Effector memory CD4-positive, alpha-beta T cell (primary cell): ENCODE data around the gene KLHL26.

Experiments used
- DNase-seq, 3 donors: peaks; one replicate each; pipeline ENCODE4 v3.0.0-alpha.2; 2020
- H3K27ac ChIP-seq: 2 replicates; pipeline ENCODE4 v1.7.0; 2013; ENCODE audit warnings: mild to moderate bottlenecking, low read length, moderate library complexity; ENCODE audit not compliant: insufficient read depth, poor library complexity, severe bottlenecking
- H3K27me3 ChIP-seq: replicated peaks from 2 replicates; pipeline ENCODE4 v1.7.0; 2013; ENCODE audit warnings: mild to moderate bottlenecking, low read length; ENCODE audit not compliant: insufficient read depth, control insufficient read depth, poor library complexity, severe bottlenecking
- H3K36me3 ChIP-seq: 2 replicates; pipeline ENCODE4 v1.7.0; 2013; ENCODE audit warnings: mild to moderate bottlenecking, low read length, moderate library complexity; ENCODE audit not compliant: control insufficient read depth, insufficient read depth
- H3K4me1 ChIP-seq: 2 replicates; pipeline ENCODE4 v1.7.0; 2013; ENCODE audit warnings: low read length, mild to moderate bottlenecking; ENCODE audit not compliant: control insufficient read depth, insufficient read depth, poor library complexity, severe bottlenecking
- H3K4me3 ChIP-seq: 2 replicates; pipeline ENCODE4 v1.7.0; 2013; ENCODE audit warnings: low read length, low read depth, mild to moderate bottlenecking; ENCODE audit not compliant: insufficient read depth, poor library complexity, severe bottlenecking
- H3K9me3 ChIP-seq: 2 replicates; pipeline ENCODE4 v1.7.0; 2013; ENCODE audit warnings: mild to moderate bottlenecking, low read length, moderate library complexity; ENCODE audit not compliant: control insufficient read depth

KLHL26 gene

GRCh38 chr19:18717601-18718000 is 80.8 kb downstream of the KLHL26 start:
- Histone ChIP-seq H3K27ac (no peak overlapping the region), H3K9me3 (no peaks in the 10 kb centered on the region), H3K27me3 (no peaks in the 10 kb centered on the region), H3K4me1 (no peaks in the 10 kb centered on the region), H3K4me3 (no peak overlapping the region), H3K36me3 (no peaks in the 10 kb centered on the region)
- no peak for DNase-seq

GRCh38 chr19:18718015-18718526 is 81.2 kb downstream of the KLHL26 start:
- H3K4me1 ChIP-seq, result no peaks in the 10 kb centered on the region
- no peak overlapping the region for H3K27ac ChIP-seq
- DNase-seq, result no peak
- H3K36me3 ChIP-seq, result no peaks in the 10 kb centered on the region
- H3K9me3 ChIP-seq, result no peaks in the 10 kb centered on the region
- no peak overlapping the region for H3K4me3 ChIP-seq
- H3K27me3 ChIP-seq, result no peaks in the 10 kb centered on the region

- Histone ChIP-seq H3K27ac (no peak overlapping the region), H3K4me1 (no peaks in the 10 kb centered on the region), H3K9me3 (no peaks in the 10 kb centered on the region), H3K36me3 (no peaks in the 10 kb centered on the region), H3K27me3 (no peaks in the 10 kb centered on the region), H3K4me3 (no peak overlapping the region)
- no peak for DNase-seq
These were observed 82.1 kb downstream of the KLHL26 start for GRCh38 chr19:18718846-18719458.

GRCh38 chr19:18719541-18719940 is 82.7 kb downstream of the KLHL26 start:
- no peak for DNase-seq
- no peak overlapping the region for H3K4me3 ChIP-seq
- no peaks in the 10 kb centered on the region for H3K4me1 ChIP-seq
- H3K27me3 ChIP-seq, result no peaks in the 10 kb centered on the region
- no peaks in the 10 kb centered on the region for H3K36me3 ChIP-seq
- no peak overlapping the region for H3K27ac ChIP-seq
- H3K9me3 ChIP-seq, result no peaks in the 10 kb centered on the region
